HEK293 (cell line): Measurements from ENCODE around the gene ANKRD63.

ENCODE experiments used
- CTCF ChIA-PET: fragments of 350-600 bp; formaldehyde crosslinking; extraction: SDS; loops from one replicate; lab custom pipeline; 2021; ENCODE audit warnings: antibody characterized with exemption; lab: Yijun Ruan, JAX
- POLR2A ChIA-PET: fragments of 300-600 bp; formaldehyde crosslinking; extraction: SDS; loops from one replicate; lab custom pipeline; 2020; ENCODE audit warnings: antibody characterized with exemption, inconsistent platforms; lab: Yijun Ruan, JAX
- H3K27ac ChIP-seq: fragments of 200-500 bp; sonication (Bioruptor generic); 2 replicates; pipeline ENCODE4 v1.5.1; 2014; ENCODE audit warnings: low read depth, low read length, control low read depth, inconsistent platforms; ENCODE audit errors: extremely low read depth
- H3K36me3 ChIP-seq, 2 experiments: fragments of 200-500 bp in 1 of 2; sonication (Bioruptor generic) in 1 of 2; 1 replicate in 1 of 2; 2 replicates in 1 of 2; pipeline ENCODE4 v1.5.1; 2014 to 2017; ENCODE audit warnings: inconsistent platforms in 2 of 2, low read length in 2 of 2; ENCODE audit not compliant: control insufficient read depth in 2 of 2, insufficient read depth in 1 of 2
- H3K4me1 ChIP-seq: fragments of 200-500 bp; sonication (Bioruptor generic); 2 replicates; pipeline ENCODE4 v1.5.1; 2014; ENCODE audit warnings: mild to moderate bottlenecking, low read length, inconsistent platforms; ENCODE audit not compliant: control insufficient read depth, insufficient read depth
- H3K4me3 ChIP-seq: 2 replicates; pipeline ENCODE4 v1.5.1; 2011; ENCODE audit warnings: low read depth, mild to moderate bottlenecking, control low read depth, low read length, moderate library complexity
- H3K9me3 ChIP-seq: fragments of 200-500 bp; sonication (Bioruptor generic); 2 replicates; pipeline ENCODE4 v1.5.1; 2014; ENCODE audit warnings: low read depth, low read length, inconsistent platforms; ENCODE audit not compliant: control insufficient read depth, insufficient read depth
- EGR2 ChIP-seq: fragments of 450-650 bp; formaldehyde crosslinking; IDR thresholded peaks from 2 replicates; pipeline ENCODE4 v1.5.1; 2016; ENCODE audit warnings: low read depth, missing biosample characterization, missing genetic modification characterization
- ELK4 ChIP-seq: IDR thresholded peaks from 2 replicates; pipeline ENCODE4 v1.6.1; 2011; ENCODE audit warnings: mild to moderate bottlenecking, low read depth, low read length, borderline replicate concordance
- IKZF3 ChIP-seq: fragments of 450-650 bp; IDR thresholded peaks from 2 replicates; pipeline ENCODE4 v1.5.0; 2018; ENCODE audit warnings: missing biosample characterization, mild to moderate bottlenecking, missing genetic modification characterization, moderate library complexity
- KLF1 ChIP-seq: fragments of 450-650 bp; formaldehyde crosslinking; IDR thresholded peaks from 2 replicates; pipeline ENCODE4 v1.5.1; 2016; ENCODE audit warnings: missing biosample characterization, missing genetic modification characterization
- PRDM2 ChIP-seq: fragments of 450-650 bp; formaldehyde crosslinking; IDR thresholded peaks from 2 replicates; pipeline ENCODE4 v1.5.1; 2016; ENCODE audit warnings: missing biosample characterization, missing genetic modification characterization, borderline replicate concordance
- RBAK ChIP-seq: fragments of 450-650 bp; formaldehyde crosslinking; IDR thresholded peaks from 2 replicates; pipeline ENCODE4 v1.5.1; 2016; ENCODE audit warnings: missing biosample characterization, missing genetic modification characterization
- ZBTB17 ChIP-seq: fragments of 450-650 bp; formaldehyde crosslinking; IDR thresholded peaks from 2 replicates; pipeline ENCODE4 v1.5.1; 2016; ENCODE audit warnings: missing biosample characterization, missing genetic modification characterization
- ZBTB26 ChIP-seq: fragments of 450-650 bp; formaldehyde crosslinking; optimal IDR thresholded peaks from 2 replicates; pipeline ENCODE3; 2016; ENCODE audit warnings: missing biosample characterization, mild to moderate bottlenecking, missing genetic modification characterization
- ZFP69B ChIP-seq: fragments of 450-650 bp; formaldehyde crosslinking; IDR thresholded peaks from 2 replicates; pipeline ENCODE4 v1.5.1; 2016; ENCODE audit warnings: missing biosample characterization, missing genetic modification characterization
- ZIC2 ChIP-seq: fragments of 450-650 bp; formaldehyde crosslinking; IDR thresholded peaks from 2 replicates; pipeline ENCODE4 v1.5.1; 2016; ENCODE audit warnings: missing biosample characterization, missing genetic modification characterization
- ZNF121 ChIP-seq: fragments of 450-650 bp; formaldehyde crosslinking; IDR thresholded peaks from 2 replicates; pipeline ENCODE4 v1.5.1; 2016; ENCODE audit warnings: missing biosample characterization, missing genetic modification characterization
- ZNF157 ChIP-seq: fragments of 450-650 bp; formaldehyde crosslinking; IDR thresholded peaks from 2 replicates; pipeline ENCODE4 v1.5.1; 2016; ENCODE audit warnings: missing biosample characterization, missing genetic modification characterization
- ZNF169 ChIP-seq: fragments of 450-650 bp; formaldehyde crosslinking; IDR thresholded peaks from 2 replicates; pipeline ENCODE4 v1.5.1; 2016; ENCODE audit warnings: missing biosample characterization, missing genetic modification characterization
- ZNF18 ChIP-seq: fragments of 450-650 bp; formaldehyde crosslinking; IDR thresholded peaks from 2 replicates; pipeline ENCODE4 v1.5.1; 2016; ENCODE audit warnings: missing biosample characterization, missing genetic modification characterization
- ZNF19 ChIP-seq: fragments of 450-650 bp; formaldehyde crosslinking; IDR thresholded peaks from 2 replicates; pipeline ENCODE4; 2016; ENCODE audit warnings: missing biosample characterization, missing genetic modification characterization, low read depth
- ZNF248 ChIP-seq: fragments of 450-650 bp; formaldehyde crosslinking; IDR thresholded peaks from 2 replicates; pipeline ENCODE4 v1.5.1; 2017; ENCODE audit warnings: missing biosample characterization, missing genetic modification characterization
- ZNF26 ChIP-seq: fragments of 450-650 bp; formaldehyde crosslinking; IDR thresholded peaks from 2 replicates; pipeline ENCODE4 v1.5.1; 2016; ENCODE audit warnings: missing biosample characterization, missing genetic modification characterization
- ZNF391 ChIP-seq: fragments of 450-650 bp; formaldehyde crosslinking; IDR thresholded peaks from 2 replicates; pipeline ENCODE4 v1.5.1; 2016; ENCODE audit warnings: low read depth, missing biosample characterization, missing genetic modification characterization, borderline replicate concordance
- ZNF426 ChIP-seq: fragments of 450-650 bp; formaldehyde crosslinking; IDR thresholded peaks from 2 replicates; pipeline ENCODE4 v1.5.1; 2017; ENCODE audit warnings: missing biosample characterization, missing genetic modification characterization, mild to moderate bottlenecking, inconsistent platforms, moderate library complexity
- ZNF433 ChIP-seq: fragments of 450-650 bp; formaldehyde crosslinking; IDR thresholded peaks from 2 replicates; pipeline ENCODE4 v1.5.1; 2016; ENCODE audit warnings: missing biosample characterization, missing genetic modification characterization, low read depth
- ZNF548 ChIP-seq: fragments of 450-650 bp; formaldehyde crosslinking; IDR thresholded peaks from 2 replicates; pipeline ENCODE4 v1.5.1; 2016; ENCODE audit warnings: missing biosample characterization, missing genetic modification characterization
- ZNF580 ChIP-seq: fragments of 450-650 bp; formaldehyde crosslinking; IDR thresholded peaks from 2 replicates; pipeline ENCODE4 v1.5.1; 2016; ENCODE audit warnings: missing biosample characterization, missing genetic modification characterization
- ZNF629 ChIP-seq: fragments of 450-650 bp; formaldehyde crosslinking; IDR thresholded peaks from 2 replicates; pipeline ENCODE4 v1.5.1; 2017; ENCODE audit warnings: missing biosample characterization, missing genetic modification characterization
- ZNF76 ChIP-seq: fragments of 450-650 bp; formaldehyde crosslinking; IDR thresholded peaks from 2 replicates; pipeline ENCODE4; 2016; ENCODE audit warnings: low read depth, missing biosample characterization, missing genetic modification characterization, borderline replicate concordance
- ZNF768 ChIP-seq: fragments of 450-650 bp; formaldehyde crosslinking; IDR thresholded peaks from 2 replicates; pipeline ENCODE4 v1.5.1; 2018; ENCODE audit warnings: missing biosample characterization, mild to moderate bottlenecking, missing genetic modification characterization
- ZNF843 ChIP-seq: fragments of 450-650 bp; formaldehyde crosslinking; IDR thresholded peaks from 2 replicates; pipeline ENCODE4 v1.5.1; 2016; ENCODE audit warnings: missing biosample characterization, missing genetic modification characterization
- ZSCAN23 ChIP-seq: fragments of 450-650 bp; formaldehyde crosslinking; IDR thresholded peaks from 2 replicates; pipeline ENCODE4 v1.5.1; 2016; ENCODE audit warnings: missing biosample characterization, missing genetic modification characterization

Gene ANKRD63

GRCh38 chr15:40264321-40265153, 18.3 kb downstream of the ANKRD63 start:
- ChIA-PET POLR2A (no interaction called here), CTCF (interaction anchor here (0.8 to 4.9 kb wide), 4 partner anchors 9 to 47 kb away, joined by 3 to 66 read pairs (median 4); no protein-coding TSS in a partner anchor)
- Histone ChIP-seq H3K4me3 (no peak overlapping the region), H3K36me3 (no peaks in the 10 kb centered on the region), H3K4me1 (peaks cover 22% of the 10 kb centered on the region), H3K27ac (no peak overlapping the region; the same call in 1 of the 2 replicates), H3K9me3 (no peaks in the 10 kb centered on the region)
- TF ChIP-seq ZFP69B (tag by site-specific recombination) (no peak), ZNF580 (no peak), ZNF76 (tag by site-specific recombination) (no peak), ZBTB17 (tag by site-specific recombination) (no peak), ZNF18 (no peak), ZBTB26 (tag by site-specific recombination) (no peak), ZNF157 (tag by site-specific recombination) (no peak), ZNF391 (tag by site-specific recombination) (no peak), KLF1 (no peak), IKZF3 (tag by site-specific recombination) (no peak), ZSCAN23 (tag by site-specific recombination) (no peak), ZNF433 (tag by site-specific recombination) (no peak), EGR2 (tag by site-specific recombination) (no peak), ZNF248 (tag by site-specific recombination) (no peak), ZNF843 (tag by site-specific recombination) (no peak), ZNF121 (no peak), ZNF426 (no peak), RBAK (tag by site-specific recombination) (no peak), ZNF19 (tag by site-specific recombination) (no peak), ZNF768 (tag by site-specific recombination) (no peak), ZNF629 (no peak), PRDM2 (no peak), ZNF26 (tag by site-specific recombination) (no peak), ELK4 (no peak), ZIC2 (peak; percentile 44), ZNF169 (tag by site-specific recombination) (no peak), ZNF548 (tag by site-specific recombination) (no peak)
